GM12878 (cell line): ENCODE measurements around the gene IDS. TPM values are rescaled to one million over a fixed set of nuclear protein-coding genes. Genes with fewer than 3 reads are reported as not detected.
A peak's percentile ranks its signal among the peaks of the same experiment; 100 is the strongest.

Experiments
- ATF2 ChIP-seq: IDR thresholded peaks from 2 replicates; pipeline ENCODE4 v1.6.1; 2012; ENCODE audit warnings: low read length, inconsistent platforms
- BCLAF1 ChIP-seq: fragments of 450-650 bp; IDR thresholded peaks from 2 replicates; pipeline ENCODE4 v1.6.1; 2017; ENCODE audit warnings: antibody characterized with exemption, mild to moderate bottlenecking, moderate library complexity
- BMI1 ChIP-seq: fragments of 450-650 bp; IDR thresholded peaks from 2 replicates; pipeline ENCODE4 v1.6.1; 2016; ENCODE audit warnings: mild to moderate bottlenecking, moderate library complexity, borderline replicate concordance
- CHD1 ChIP-seq: IDR thresholded peaks from 2 replicates; pipeline ENCODE4 v1.6.1; 2012; ENCODE audit warnings: low read depth, low read length, improper control_type of control experiment
- FOS ChIP-seq: IDR thresholded peaks from 3 replicates; pipeline ENCODE4 v1.6.1; 2011; ENCODE audit warnings: borderline replicate concordance; ENCODE audit not compliant: insufficient read length; ENCODE audit errors: extremely low read depth
- HDGF ChIP-seq: fragments of 450-650 bp; IDR thresholded peaks from 2 replicates; pipeline ENCODE4 v1.6.1; 2016; ENCODE audit warnings: antibody characterized with exemption
- MEF2A ChIP-seq: IDR thresholded peaks from 2 replicates; pipeline ENCODE4 v1.6.1; 2011; ENCODE audit warnings: low read depth, mild to moderate bottlenecking, low read length, moderate library complexity; ENCODE audit not compliant: insufficient read depth
- NRF1 ChIP-seq: conservative IDR thresholded peaks from 2 replicates; pipeline ENCODE4 v1.6.1; 2011; ENCODE audit warnings: mild to moderate bottlenecking, low read depth, low read length, improper control_type of control experiment
- RCOR1 ChIP-seq: conservative IDR thresholded peaks from 2 replicates; pipeline ENCODE4 v1.6.1; 2012; ENCODE audit warnings: low read depth, low read length, improper control_type of control experiment
- RFX5 ChIP-seq: IDR thresholded peaks from 2 replicates; pipeline ENCODE4 v1.6.1; 2011; ENCODE audit warnings: low read depth, low read length, improper control_type of control experiment
- SMARCA5 ChIP-seq: fragments of 450-650 bp; IDR thresholded peaks from 2 replicates; pipeline ENCODE4 v1.6.1; 2017; ENCODE audit warnings: mild to moderate bottlenecking
- TAF1 ChIP-seq: IDR thresholded peaks from 2 replicates; pipeline ENCODE4 v1.6.1; 2011; ENCODE audit warnings: mild to moderate bottlenecking, low read depth, low read length, borderline replicate concordance
- TCF12 ChIP-seq: IDR thresholded peaks from 2 replicates; pipeline ENCODE4 v1.6.1; 2011; ENCODE audit warnings: low read depth, mild to moderate bottlenecking, low read length
- TCF3 ChIP-seq: IDR thresholded peaks from 2 replicates; pipeline ENCODE4 v1.6.1; 2012; ENCODE audit warnings: low read depth, mild to moderate bottlenecking, low read length, borderline replicate concordance; ENCODE audit not compliant: insufficient read depth
- TCF7 ChIP-seq: IDR thresholded peaks from 2 replicates; pipeline ENCODE4 v1.6.1; 2014; ENCODE audit warnings: antibody characterized with exemption, borderline replicate concordance
- USF1 ChIP-seq: IDR thresholded peaks from 2 replicates; pipeline ENCODE4 v1.6.1; 2011; ENCODE audit warnings: borderline replicate concordance, low read depth, mild to moderate bottlenecking, moderate library complexity, mixed read lengths, low read length; ENCODE audit not compliant: insufficient read depth; ENCODE audit errors: extremely low read length
- WRNIP1 ChIP-seq: IDR thresholded peaks from 2 replicates; pipeline ENCODE4 v1.6.1; 2011; ENCODE audit warnings: low read depth, low read length, improper control_type of control experiment, borderline replicate concordance
- ZSCAN29 ChIP-seq: fragments of 450-650 bp; IDR thresholded peaks from 2 replicates; pipeline ENCODE4 v1.6.1; 2017; ENCODE audit warnings: mild to moderate bottlenecking, moderate library complexity
- ZZZ3 ChIP-seq: IDR thresholded peaks from 2 replicates; pipeline ENCODE4 v1.6.1; 2011; ENCODE audit warnings: low read depth; ENCODE audit not compliant: control insufficient read depth, insufficient read length
- polyA plus RNA-seq, 11 experiments: library from polyadenylated mRNA; depleted of rRNA in 4 of 11; unstranded in 6 of 11; stranded (reverse) in 5 of 11; fragments of >200 nt; fragmentation: Nextera tagmentation in 4 of 11; fragmentation: Illumina TruSeq in 1 of 11; extraction: Ambion mirVana in 4 of 11; extraction: Trizol in 1 of 11; gene quantifications; 1 replicate in 1 of 11; 2 replicates in 10 of 11; pipeline versions ENCODE4 v1.2.1 to v1.2.3, GENCODE V29; 2011 to 2016; ENCODE audit warnings: inconsistent platforms in 2 of 11, missing spikeins in 2 of 11, low read depth in 1 of 11
- total RNA-seq, 4 experiments: library from RNA; depleted of rRNA in 3 of 4; stranded (reverse); fragments of >200 nt in 3 of 4; fragmentation: Illumina TruSeq in 1 of 4; extraction: Trizol in 1 of 4; gene quantifications; 2 replicates each; pipeline versions ENCODE4 v1.2.1 to v1.2.3, GENCODE V29; 2013 to 2021
- TF ChIP-seq, protein P1 (sequence below): fragments of 450-650 bp; IDR thresholded peaks from 2 replicates; pipeline ENCODE4 v1.6.1; 2017; ENCODE audit warnings: mild to moderate bottlenecking
- TF ChIP-seq, protein P2 (sequence below): IDR thresholded peaks from 2 replicates; pipeline ENCODE4 v1.6.1; 2011; ENCODE audit warnings: low read depth, low read length, improper control_type of control experiment, borderline replicate concordance

IDS gene
- total and polyA plus RNA-seq, 10 of the 15 experiments (the other 5 are each of a cell fraction or from before 2014, with no cell fraction given): 6.1 to 79.1 (median 51.7) TPM

- TF ChIP-seq USF1 (no peak), HDGF (no peak; the same call in 1 of the 2 replicates), WRNIP1 (no peak), TAF1 (peak; percentile 45; the same call in 1 of the 2 replicates), BCLAF1 (no peak), FOS (no peak), RCOR1 (0 out of 2 replicates have a peak, but pooled peaks have one; percentile 37), ZZZ3 (no peak), BMI1 (peak; percentile 80), MEF2A (no peak), CHD1 (no peak), TCF7 (no peak), TCF12 (peak; percentile 89), TCF3 (peak; percentile 87), NRF1 (no peak), SMARCA5 (no peak), ATF2 (no peak), RFX5 (no peak), ZSCAN29 (no peak)
- TF ChIP-seq, protein P1, sequence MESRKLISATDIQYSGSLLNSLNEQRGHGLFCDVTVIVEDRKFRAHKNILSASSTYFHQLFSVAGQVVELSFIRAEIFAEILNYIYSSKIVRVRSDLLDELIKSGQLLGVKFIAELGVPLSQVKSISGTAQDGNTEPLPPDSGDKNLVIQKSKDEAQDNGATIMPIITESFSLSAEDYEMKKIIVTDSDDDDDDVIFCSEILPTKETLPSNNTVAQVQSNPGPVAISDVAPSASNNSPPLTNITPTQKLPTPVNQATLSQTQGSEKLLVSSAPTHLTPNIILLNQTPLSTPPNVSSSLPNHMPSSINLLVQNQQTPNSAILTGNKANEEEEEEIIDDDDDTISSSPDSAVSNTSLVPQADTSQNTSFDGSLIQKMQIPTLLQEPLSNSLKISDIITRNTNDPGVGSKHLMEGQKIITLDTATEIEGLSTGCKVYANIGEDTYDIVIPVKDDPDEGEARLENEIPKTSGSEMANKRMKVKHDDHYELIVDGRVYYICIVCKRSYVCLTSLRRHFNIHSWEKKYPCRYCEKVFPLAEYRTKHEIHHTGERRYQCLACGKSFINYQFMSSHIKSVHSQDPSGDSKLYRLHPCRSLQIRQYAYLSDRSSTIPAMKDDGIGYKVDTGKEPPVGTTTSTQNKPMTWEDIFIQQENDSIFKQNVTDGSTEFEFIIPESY: no peak
- TF ChIP-seq, protein P2, sequence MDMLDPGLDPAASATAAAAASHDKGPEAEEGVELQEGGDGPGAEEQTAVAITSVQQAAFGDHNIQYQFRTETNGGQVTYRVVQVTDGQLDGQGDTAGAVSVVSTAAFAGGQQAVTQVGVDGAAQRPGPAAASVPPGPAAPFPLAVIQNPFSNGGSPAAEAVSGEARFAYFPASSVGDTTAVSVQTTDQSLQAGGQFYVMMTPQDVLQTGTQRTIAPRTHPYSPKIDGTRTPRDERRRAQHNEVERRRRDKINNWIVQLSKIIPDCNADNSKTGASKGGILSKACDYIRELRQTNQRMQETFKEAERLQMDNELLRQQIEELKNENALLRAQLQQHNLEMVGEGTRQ: no peak
Observed at GRCh38 chrX:149540621-149541520, 35.8 kb upstream of the IDS start, which contains the start of gene EOLA1 (continued).
